HG03520 (cell line): ENCODE measurements around the gene TRMT1L.
"Not testable (repeated sequence)": the region's sequence is repeated elsewhere in the genome, so short reads cannot be mapped to it uniquely, and the experiment has no call there.

ENCODE experiments used
- ATAC-seq: cut with Tn5 transposase; IDR thresholded peaks from one replicate; pipeline ENCODE4 v1.9.1; 2021; ENCODE audit warnings: mild to moderate bottlenecking, moderate library complexity; ENCODE audit not compliant: unreplicated experiment

TRMT1L gene, protein sequence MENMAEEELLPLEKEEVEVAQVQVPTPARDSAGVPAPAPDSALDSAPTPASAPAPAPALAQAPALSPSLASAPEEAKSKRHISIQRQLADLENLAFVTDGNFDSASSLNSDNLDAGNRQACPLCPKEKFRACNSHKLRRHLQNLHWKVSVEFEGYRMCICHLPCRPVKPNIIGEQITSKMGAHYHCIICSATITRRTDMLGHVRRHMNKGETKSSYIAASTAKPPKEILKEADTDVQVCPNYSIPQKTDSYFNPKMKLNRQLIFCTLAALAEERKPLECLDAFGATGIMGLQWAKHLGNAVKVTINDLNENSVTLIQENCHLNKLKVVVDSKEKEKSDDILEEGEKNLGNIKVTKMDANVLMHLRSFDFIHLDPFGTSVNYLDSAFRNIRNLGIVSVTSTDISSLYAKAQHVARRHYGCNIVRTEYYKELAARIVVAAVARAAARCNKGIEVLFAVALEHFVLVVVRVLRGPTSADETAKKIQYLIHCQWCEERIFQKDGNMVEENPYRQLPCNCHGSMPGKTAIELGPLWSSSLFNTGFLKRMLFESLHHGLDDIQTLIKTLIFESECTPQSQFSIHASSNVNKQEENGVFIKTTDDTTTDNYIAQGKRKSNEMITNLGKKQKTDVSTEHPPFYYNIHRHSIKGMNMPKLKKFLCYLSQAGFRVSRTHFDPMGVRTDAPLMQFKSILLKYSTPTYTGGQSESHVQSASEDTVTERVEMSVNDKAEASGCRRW

DNA sequence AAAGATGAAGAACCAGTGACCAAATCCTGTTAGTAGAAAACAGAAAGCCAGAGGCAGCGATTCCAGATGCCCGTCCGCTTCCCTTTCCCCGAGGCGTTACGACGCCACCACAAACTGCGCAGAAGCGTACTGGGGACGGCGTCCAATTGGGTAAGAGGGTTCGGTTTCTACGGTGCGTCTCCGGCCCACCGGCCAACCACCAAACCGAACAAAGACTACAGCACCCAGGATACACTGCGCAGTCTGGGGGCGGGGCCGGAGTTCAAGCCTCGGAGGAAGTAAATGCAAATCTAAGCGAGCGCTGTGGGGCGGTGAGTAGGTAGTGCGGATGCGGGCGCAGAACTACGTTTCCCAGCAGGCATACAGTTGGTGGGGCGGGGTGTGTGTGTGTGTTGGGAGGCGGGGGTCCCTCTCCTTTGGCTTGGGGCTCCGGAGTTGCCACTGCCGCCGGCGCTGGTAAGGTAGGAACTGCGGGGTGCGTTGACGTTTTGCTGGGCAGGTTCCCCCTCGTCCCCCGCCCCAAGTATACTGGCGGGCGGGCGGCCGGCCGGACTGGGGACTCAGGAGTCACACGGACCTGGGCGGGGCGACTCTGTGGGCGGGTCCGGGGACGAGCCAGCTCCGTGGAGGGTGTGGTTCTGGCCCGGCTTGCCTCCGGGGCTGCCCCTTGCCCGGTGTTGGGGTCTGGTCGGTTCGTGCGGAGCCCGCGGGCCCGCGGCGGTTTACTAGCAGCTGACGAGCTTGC is at the start of gene TRMT1L, which contains the start of gene SWT1:
Gene TRMT1L, minus strand, starts transcription at position 100 of the 745 bp plus-strand sequence. CDS start 241 bp downstream, outside the sequence.
Gene SWT1, plus strand, starts transcription at position 314 of the 745 bp plus-strand sequence. CDS start 3,675 bp downstream, outside the sequence.
- peak; percentile 93 for ATAC-seq

DNA sequence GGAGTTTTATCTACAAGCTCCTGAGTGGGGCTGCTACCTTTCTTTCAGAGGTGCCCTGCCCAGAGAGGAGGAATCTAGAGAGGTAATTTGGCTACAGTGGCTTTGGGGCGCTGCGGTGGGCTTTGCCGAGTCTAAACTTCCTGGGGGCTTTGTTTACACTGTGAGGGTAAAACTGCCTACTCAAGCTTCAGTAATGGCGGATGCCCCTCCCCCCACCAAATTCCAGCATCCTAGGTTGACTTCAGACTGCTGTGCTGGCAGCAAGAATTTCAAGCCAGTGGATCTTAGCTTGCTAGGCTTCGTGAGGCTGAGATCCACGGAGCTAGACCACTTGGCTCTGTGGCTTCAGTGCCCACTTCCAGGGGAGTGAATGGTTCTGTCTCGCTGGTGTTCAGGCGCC is 44.1 kb upstream of the TRMT1L start:
- ATAC-seq, result no peak

- not testable (repeated sequence) for ATAC-seq
Observed at GRCh38 chr1:185198712-185199111, 42.0 kb upstream of the TRMT1L start.

DNA sequence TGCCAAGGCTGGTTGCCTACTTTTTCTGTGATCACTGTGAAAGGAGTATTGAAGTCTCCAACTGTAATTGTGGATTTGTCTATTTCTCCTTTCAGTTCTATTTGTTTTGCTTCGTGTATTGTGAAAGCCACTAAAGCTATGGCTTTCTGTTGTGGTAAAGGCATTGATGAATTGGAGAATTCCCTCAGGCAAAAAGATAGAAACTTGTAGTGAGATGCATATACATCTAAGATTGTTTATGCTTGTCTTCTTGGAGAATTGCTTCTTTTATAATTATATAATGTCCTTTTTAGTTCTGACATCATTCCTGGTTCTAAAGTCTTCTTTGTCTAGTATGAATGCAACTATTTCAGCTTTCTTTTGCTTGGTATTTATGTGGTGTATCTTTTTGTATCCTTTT is 37.0 kb upstream of the TRMT1L start:
- no peak for ATAC-seq

GRCh38 chr1:185170291-185170848 is 13.6 kb upstream of the TRMT1L start:
- peak; percentile 90 for ATAC-seq

- no peak for ATAC-seq
Observed at GRCh38 chr1:185166106-185166505, 9.4 kb upstream of the TRMT1L start.

DNA sequence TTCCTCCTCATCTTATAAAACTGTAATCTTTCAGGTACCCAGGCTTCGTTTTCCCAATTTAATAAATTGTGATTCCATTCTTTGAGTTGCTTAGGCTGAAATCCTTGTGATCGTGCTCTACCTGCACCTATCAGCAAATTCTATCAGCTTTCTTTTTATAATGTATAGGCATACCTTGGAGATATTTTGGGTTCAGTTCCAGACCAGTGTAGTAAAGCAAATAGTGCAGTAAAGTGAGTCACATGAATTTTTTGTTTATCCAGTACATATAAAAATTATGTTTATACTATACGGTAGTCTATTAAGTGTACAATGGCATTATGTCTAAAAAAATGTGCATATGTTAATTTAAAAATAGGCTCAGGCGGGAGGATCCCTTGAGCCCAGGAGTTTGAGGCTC is 5.7 kb upstream of the TRMT1L start:
- no peak for ATAC-seq

DNA sequence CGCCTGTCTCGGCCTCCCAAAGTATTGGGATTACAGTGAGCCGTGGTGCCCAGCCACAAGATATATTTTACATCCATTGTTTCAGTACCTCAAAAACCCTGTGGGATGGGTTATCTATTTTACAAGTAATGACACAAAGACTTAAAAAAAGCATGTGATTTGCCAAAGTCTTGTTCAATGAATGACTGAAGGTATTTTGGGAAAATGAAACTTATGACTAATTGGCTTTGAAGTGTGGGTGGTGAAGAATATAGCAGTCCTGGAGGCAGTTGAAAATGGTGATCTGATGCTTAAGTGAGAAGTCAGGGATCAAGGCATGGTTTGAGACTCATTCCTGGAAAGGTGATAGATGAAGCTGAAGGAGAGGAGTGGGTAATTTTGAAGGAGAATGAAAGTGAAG is 3.2 kb upstream of the TRMT1L start:
- no peak for ATAC-seq

- no peak for ATAC-seq
Observed at GRCh38 chr1:185158800-185159199, 2.0 kb upstream of the TRMT1L start.

- no peak for ATAC-seq
Observed at GRCh38 chr1:185157599-185158412, 1.1 kb upstream of the TRMT1L start.

DNA sequence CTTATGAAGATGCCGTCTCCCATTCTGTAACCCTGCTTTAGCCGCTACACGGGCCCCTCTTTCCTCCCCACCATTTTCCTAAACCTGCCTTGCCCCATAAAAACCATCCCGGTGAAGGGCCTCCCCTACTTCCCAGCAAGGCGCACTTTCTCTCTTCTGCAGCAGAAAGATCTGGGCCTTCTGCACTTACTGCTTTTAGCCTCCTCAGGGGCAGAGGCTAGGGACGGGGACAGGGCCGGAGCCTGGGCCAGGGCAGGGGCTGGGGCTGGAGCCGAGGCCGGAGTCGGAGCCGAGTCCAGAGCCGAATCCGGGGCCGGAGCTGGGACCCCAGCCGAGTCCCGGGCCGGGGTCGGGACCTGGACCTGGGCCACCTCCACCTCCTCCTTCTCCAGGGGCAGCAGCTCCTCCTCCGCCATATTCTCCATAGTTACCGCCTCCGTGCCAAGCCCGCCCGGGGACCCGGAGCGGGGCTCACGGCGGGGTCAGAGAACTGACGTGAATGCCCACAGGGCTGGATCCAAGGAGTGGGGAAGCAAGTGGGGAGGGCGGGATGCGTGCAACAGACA is 382 bp downstream of the TRMT1L start:
- ATAC-seq, result peak; percentile 23

DNA sequence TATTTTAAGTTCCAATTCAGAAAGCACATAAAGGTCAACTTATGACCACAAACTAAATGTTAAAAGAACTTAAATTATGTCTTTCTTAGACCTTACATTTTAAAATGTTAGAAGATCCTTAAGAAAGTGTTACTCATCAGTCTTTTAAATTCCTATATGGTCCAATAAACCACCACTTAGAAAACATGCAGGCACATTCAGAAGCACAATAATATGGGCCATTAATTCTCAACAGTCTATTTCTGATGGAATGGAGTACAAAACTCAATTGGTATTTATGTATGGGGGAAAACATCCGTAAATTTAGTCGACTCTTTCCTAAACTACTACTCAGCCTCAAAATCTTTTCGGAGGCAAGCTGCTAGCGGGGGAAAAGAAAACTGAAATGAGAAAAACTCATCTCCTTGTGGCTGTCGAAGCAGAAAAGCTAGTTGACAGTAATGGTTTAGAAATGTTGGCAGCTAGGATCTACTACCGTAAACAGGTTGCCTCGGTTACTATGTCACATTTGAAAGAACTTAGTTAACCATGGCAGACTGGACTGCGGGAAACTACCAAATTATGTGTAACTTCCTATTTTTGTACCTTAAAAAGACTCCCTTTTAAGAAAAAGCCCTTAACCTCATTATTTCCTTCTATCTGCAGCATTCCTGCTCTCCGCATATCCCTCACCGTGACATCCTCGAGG is 1.0 kb downstream of the TRMT1L start:
- no peak for ATAC-seq

DNA sequence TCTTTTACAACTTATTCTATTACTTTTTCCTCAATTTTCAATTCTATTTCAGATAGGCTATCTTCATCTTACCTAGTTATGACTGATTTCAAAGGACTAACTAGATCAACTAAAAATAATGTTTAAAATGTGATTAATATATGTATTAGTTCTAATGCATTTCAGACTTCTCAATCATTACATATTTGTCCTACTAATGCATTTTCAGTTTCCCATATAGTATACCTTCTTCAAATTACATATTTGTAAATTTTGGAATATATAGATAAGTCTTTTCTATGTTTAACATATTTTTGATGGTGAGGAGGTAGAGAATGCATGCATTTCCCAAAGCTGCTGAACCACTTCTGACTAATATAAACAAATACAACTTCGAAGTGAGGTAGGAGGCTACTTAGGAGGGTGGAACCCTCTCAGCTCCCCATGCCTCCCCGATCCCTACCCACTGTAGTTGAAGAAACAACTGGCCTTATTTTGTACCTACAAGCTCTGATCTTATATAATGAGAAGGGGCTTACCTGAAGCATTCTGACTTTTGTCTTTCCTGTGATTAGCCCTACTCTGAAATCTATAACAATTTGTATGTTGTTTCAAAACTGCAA is 1.7 kb downstream of the TRMT1L start:
- ATAC-seq, result no peak

DNA sequence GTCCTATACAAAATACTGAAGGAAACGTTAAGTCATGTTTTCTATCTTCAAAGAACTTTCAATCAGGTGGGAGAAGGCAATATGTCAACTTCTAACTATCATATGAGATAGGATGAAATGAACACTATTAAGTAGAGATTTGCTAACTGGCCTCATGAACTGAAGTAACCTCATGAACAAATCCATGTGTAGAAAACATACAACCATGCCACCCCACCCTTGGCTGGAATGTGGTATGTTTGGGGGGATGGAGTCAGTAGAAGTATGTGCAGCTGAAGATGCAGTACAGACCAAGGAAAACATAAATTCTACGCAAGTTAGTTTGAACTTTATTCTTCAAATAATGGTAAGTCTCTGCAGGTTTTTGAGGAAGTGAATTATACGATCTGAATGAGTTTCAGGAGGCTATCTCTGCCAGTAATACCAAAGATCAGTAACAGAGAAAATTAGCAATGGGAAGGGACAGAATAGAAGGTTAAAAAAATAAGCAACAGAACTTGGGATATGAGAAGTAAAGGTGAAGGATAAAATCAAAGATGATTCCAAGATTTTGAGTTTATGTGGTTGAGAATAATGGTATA is 4.5 kb downstream of the TRMT1L start:
- ATAC-seq, result no peak

- ATAC-seq, result no peak
Observed at GRCh38 chr1:185151215-185151614, 5.5 kb downstream of the TRMT1L start.

DNA sequence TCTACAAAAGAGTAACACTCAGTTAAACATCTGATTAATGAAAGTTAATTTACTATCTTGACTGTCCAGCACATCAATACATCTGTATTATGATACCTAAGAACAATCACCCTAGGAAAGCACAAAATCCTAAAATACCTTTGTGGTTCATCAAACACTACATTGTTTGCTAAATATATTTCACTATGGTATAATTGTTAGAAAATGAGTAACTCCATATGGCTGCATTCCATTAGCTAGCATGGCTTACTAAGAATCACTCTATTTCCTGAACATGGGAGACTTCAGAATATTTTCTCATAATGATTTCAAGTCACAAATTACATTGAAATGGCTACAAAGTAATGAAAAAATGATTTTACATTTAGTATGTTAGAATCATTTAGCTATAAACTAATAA is 12.5 kb downstream of the TRMT1L start:
- no peak for ATAC-seq

DNA sequence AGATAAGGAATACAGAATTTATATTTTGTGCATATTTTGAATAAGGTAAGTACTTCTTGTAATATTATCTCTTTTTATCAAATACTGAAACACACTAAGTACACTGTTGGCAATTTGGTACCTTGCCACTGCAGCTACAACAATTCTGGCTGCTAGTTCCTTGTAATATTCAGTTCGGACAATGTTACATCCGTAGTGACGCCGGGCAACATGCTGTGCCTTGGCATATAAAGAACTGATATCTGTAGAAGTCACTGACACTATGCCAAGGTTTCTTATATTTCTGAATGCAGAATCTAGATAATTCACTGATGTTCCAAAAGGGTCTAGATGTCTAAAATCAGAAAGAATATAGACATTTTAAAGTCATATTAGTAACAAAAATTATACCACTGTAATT is 17.5 kb downstream of the TRMT1L start:
- ATAC-seq, result no peak

GRCh38 chr1:185137896-185138545 is 18.7 kb downstream of the TRMT1L start:
- ATAC-seq, result no peak
